ENCODE data around the gene ASB13.

The ASB13 gene

DNA sequence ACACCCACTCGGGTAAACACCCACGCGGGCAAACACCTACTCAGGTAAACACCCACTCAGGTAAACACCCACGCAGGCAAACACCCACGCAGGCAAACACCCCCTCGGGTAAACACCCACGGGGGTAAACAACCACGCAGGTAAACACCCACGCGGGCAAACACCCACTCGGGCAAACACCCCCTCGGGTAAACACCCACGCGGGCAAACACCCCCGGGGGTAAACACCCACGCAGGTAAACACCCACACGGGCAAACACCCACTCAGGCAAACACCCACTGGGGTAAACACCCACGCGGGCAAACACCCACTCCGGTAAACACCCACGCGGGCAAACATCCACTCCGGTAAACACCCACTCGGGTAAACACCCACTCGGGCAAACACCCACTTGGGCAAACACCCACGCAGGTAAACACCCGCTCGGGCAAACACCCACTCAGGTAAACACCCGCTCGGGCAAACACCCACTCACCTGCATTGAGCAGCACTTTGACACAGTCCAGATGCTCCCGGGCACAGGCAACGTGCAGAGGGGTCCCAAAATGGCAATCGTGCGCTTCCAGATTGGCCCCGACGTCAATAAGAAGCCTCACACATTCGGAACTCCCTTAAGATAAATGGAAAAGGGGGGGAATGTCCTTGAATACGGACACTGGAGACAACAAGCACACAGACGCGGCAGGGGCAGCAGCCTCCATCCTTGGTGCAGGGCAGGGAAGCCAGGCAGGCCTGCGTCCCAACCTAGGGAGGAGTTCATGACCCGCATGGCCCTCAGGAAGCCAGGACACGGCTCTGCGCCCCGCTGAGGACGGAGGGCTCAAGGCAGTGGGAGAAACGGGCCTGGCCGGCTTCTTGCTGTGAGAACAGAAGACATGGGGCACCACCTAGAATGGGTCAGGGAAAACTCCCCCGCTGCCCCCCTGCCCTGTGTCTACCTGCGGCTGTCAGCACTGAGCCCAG lies 17.6 kb downstream of the ASB13 start:
- DNase-seq (ENCODE audit: low read depth in 2 of 2): no peak

DNA sequence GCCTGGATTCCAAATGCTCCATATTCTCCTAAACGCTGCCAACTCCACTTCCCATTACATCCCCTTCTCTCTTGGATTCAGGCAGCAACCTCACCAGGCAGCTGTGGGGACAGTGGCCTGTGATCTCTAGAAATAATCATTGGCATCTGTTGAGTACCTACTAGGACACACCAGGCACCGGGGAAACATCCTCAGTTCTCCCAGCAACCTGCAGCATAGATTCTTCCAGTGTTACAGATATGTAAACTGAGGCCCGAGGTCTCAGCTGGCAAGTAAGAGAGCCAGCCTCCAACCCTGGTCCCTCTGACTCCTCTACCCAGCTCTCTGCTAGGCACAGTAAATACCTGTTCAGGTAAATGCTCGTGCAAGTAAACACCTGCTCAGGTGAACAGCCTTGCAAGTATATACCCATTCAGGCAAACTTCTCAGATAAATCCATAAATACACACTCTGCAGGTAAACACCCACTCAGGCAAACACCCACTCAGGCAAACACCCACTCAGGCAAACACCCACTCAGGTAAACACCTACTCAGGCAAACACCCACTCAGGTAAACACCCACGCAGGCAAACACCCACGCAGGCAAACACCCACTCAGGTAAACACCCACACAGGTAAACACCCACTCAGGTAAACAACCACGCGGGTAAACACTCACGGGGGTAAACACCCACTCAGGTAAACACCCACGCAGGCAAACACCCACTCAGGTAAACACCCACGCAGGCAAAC lies 18.7 kb downstream of the ASB13 start:
- DNase-seq (ENCODE audit: low read depth in 2 of 2): no peak

DNA sequence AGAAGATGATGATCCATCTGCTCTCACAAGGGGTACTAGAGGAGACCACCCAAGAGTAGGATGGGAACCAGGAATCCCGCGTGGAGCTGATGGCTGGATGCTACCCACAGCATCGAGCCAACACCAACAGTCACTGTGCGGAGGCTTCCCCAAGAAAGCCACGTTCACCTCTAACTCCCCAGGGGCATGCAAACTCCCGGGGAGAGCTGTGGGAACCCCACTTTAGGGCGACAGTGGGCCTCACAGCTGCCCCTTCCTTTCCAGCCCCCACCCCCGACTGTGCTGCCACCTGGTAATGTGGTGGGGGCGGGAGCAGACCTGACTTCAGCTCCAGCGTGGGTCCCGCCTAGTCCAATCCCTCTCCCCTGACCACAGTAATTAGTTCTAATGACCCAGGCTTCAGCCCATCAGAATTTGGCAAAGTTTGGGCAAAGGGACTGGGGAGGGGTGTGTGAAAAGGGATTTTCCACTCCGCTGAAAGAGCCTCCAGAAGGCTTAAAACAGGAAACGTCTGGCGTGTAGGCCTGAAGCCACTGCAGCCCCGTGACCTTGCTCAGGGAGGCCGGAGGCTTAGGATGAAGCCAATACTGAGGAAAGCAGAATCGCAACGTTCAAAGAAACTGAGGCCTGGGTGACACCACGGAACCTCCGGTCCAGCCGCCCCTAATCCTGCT lies 20.3 kb downstream of the ASB13 start:
- no peak for DNase-seq (ENCODE audit: low read depth in 2 of 2)

DNA sequence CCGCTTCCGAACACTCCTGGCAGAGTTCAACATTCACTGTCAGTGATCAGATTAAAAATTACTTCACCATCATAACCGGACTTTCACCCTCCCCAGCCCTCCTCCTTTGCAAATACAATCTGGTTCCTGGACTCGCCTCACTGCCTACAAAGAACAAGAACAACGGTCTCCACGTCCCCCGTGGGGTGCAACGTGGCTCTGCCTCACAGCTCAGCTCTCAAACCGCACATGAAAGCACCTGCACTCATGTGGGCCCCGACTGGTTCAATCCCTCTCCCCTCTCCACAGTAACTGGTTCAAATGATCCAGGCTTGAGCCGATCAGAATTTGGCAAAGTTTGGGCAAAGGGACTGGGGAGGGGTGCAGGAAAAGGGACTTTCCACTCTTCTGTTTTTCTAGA lies 21.0 kb downstream of the ASB13 start:
- DNase-seq (ENCODE audit: low read depth in 2 of 2): no peak

DNA sequence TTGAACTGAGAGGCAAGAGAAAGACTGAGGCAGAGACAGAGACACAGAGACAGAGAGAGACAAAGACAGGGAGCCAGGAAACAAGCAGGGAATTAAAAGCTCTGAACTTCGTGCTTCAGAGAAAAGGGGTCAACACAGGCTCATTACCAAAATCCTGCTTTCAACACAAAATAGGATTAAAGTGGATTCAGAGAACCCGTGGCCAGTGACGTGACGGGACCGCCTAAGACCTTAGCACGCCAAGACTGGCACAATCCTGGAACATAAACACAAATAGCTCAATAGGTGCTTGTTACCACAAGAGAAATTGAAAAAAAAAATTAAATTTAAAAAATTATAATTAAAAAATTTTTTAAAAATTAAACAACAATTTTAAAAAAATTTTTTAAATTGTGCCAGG lies 21.5 kb downstream of the ASB13 start:
- no peak for DNase-seq (ENCODE audit: low read depth in 2 of 2)

DNA sequence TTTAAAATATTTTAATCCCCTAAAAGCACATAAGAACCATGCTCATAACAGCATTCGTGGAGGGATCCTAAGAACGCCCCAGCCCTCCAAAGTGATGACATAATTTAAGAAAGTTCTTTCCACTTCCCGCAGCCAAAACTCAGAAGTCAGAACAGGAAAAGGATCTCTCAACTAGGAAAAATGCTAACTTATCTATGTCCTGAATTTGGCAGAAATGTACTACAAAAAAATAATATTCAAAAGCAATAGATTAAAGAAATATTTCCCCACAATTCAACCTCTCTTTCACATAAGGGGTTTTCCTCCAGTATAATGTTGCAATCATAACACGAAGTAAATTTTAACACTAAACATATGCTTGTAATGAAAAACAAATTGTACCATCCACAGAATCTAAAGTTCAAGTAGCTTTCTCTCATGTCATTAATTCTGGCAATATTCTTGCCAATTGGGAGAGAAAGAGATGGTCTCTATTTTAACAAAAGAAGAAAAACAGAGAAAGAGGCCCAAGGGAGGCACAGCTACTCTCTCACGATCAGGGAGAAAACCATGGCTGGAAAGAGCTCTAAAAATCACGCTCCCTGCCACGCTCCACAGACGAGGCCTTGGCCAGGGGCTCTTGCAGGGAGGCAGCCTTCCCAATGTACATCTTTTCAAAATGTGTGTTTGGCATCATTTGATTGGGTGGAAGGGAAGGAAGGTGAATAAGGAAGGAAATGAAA lies 22.9 kb downstream of the ASB13 start:
- no peak for DNase-seq (ENCODE audit: low read depth in 2 of 2)

DNA sequence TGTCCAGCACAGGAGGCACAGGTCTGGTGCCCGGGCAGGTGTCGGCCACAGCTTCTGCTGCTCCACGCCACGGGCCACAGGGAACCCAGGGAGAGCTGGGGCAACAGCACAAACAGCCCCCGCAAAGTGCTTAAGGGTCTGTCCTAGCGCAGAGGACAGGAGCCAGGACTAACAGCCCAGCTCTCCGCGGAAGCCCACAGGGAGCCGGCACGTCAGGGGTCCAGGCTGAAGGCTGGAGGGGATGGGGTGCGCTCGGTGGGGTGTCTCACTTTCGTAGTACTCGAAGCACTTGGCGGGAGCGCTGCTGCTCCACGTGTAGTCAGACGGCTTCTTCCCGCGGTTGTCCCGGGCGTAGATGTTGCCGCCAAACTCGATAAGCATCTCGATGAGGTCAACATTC lies 24.9 kb downstream of the ASB13 start:
- no peak for DNase-seq (ENCODE audit: low read depth in 2 of 2)

DNA sequence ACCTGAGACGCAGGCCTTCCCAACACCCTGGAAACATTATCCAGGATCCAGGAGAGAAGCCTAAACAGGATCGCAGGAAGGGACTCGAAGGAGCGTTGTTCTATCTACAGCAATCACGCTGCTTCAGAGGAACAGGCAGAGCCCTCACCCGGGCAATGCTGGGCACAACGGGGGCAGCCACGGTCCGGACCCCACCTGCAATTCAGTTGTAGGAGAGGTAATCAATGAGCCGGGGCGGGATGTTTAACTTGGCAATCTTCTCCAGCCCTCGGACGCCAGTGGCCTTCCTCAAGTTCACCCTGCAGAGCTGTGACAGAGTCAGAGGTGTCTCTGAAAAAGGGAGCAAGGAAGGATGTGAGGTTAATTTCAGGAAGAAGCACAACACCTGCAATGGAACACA lies 25.9 kb downstream of the ASB13 start:
- DNase-seq (ENCODE audit: low read depth in 2 of 2): no peak

DNA sequence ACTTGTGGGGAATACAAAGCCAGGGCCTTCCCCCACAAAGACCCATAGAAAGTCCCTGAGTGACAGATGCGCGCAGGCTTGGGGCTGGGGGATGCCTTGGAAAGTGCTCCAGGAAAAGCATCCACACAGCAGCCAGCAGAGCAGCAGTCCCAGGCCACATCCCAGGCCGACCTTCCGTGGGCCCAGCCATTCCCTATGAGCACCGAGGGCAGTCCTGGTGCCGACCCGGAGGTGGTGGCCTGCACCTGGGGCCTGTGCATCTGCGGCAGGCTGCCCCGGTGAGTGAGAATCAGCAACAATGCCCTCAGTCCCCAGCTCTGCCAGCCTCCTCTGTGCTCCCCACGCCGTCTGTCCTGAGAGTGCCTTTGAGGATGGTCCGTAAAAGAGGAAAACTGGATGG lies 26.4 kb downstream of the ASB13 start:
- DNase-seq (ENCODE audit: low read depth in 2 of 2): no peak

DNA sequence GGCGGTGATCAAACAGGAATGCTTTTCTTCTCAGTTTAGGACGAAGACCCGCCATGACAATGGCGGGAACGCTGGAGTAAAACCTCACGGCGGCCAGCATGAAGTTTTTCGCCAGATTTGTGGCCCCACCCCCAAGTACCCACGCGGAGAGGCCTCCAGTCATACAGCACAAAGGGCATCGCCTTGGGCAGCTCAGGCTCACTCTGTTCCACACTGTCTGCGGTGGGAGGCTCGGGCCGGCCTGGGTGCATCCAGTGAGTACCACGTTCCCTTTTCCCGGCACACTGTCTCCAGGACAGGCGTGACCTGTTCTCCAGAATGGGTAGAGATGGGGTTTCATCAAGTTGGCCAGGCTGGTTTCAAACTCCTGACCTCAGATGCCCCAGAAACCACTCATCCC lies 27.3 kb downstream of the ASB13 start:
- no peak for DNase-seq (ENCODE audit: low read depth in 2 of 2)

DNA sequence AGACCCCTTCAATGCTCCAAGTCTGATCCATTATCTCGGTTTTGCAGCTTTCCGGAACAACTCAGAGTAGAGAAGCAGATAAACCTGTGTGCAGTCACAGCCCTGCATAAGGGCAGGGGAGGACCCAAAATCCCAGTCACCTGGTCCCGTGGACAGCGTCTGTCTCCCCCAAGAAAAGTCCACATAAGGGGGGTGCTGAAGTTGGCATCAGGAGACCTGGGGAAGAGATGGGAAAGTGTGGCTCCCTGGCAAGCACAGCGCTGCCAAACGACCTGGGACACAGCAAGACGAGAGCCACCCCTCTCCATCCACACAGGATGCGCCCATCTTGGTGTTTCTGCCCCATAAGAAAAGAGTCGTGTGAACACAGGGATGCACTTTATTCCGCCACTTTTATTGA lies 27.9 kb downstream of the ASB13 start:
- no peak for DNase-seq (ENCODE audit: low read depth in 2 of 2)

DNA sequence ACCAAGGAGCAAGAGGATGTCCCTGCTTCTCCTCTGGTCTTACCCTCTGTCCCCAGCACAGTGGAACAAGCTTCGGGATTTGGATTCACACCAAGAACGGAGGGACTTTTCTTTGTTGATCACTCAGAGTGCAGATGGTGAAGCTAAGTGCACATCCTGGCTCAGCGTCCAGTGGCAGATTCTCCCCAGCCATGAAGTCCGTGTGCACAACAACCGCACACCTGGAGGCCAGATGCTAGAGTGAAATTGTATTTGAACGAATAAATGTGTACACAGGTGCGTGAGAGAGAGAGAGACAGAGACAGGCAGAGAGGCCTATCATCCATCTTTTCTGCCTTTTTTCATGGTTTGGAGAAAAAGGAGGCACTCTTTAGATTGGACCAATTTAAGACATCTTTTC lies 31.5 kb downstream of the ASB13 start:
- DNase-seq (ENCODE audit: low read depth in 2 of 2): no peak

DNA sequence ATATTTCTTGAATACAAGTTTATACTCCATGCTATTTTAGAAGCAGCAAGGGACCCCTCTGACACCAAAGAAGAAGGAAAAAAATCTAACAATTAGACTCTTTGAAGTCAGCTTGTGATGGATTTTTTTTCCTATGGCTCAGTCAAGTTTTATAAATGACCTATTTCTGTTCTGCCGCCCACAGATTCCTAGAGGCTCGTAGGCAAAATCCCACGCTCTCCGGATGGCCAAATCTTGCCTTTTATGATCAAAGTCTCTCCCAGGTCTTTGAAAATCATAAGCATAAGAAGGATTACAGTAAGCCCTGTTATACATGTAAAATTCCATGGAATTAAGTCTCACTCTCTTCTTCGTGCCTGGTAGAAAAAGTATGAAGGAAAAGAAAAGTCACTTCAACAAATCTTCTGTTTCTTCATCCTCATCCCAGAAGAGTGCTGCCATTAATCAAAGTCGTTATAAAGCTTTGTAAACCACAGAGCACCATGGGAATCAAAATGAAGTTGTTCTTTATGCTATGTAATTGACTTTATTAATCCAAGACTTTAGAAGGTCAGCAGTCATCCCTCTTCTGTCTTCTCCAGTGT lies 33.1 kb downstream of the ASB13 start:
- DNase-seq (ENCODE audit: low read depth in 2 of 2): no peak

DNA sequence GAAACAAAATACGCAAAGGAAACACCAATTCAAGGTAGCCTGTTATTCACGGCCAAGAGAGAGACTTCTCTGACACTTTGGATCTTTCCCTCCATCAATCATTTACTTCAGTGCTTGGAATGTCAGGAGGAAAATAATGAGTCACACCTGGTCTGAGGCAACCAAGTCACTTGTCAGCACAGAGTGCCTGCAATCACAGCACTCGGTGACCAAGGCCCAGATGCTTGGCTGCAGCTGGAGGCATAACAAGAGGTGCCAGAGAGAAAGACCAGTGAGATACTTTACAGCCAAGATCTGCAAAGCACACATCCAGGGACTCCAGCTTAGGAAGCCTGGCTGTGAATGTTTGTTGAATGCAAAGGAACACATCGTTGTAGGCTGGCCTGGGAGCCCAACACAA lies 33.9 kb downstream of the ASB13 start:
- no peak for DNase-seq (ENCODE audit: low read depth in 2 of 2)

DNA sequence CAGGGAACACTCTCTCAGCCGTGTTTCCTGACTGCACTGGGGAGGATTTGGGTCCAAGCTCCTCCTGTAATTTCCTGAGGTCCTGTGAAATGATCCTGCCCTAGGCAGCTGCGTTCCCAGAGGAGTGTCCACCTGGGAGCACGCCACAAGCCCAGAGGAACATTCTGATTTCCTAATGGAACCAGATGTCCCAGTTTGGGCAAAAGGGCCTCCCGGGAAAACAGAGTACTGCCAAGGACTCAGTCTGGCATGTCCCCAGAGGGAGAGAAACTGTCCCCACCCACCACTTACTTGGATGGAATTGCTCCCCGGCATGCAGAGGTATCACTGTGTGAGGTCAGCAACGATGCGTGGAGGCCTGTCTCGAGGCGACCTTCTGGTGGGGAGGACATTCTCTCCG lies 34.5 kb downstream of the ASB13 start:
- no peak for DNase-seq (ENCODE audit: low read depth in 2 of 2)

DNA sequence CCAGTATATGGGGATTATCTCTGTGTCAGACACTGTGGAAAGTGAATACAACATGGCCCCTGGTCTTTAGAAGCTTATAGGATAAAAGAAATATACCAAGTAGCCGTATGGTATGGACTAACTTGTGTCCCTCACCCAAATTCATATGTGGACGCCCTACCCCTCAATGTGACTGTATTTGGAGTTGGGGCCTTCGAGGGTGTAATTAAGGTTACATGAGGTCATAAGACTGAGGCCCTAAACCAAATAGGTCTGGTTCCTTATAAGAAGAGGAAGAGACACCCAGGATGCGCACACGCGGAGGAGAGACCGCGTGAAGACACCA lies 36.3 kb downstream of the ASB13 start:
- no peak for DNase-seq (ENCODE audit: low read depth in 2 of 2)

DNA sequence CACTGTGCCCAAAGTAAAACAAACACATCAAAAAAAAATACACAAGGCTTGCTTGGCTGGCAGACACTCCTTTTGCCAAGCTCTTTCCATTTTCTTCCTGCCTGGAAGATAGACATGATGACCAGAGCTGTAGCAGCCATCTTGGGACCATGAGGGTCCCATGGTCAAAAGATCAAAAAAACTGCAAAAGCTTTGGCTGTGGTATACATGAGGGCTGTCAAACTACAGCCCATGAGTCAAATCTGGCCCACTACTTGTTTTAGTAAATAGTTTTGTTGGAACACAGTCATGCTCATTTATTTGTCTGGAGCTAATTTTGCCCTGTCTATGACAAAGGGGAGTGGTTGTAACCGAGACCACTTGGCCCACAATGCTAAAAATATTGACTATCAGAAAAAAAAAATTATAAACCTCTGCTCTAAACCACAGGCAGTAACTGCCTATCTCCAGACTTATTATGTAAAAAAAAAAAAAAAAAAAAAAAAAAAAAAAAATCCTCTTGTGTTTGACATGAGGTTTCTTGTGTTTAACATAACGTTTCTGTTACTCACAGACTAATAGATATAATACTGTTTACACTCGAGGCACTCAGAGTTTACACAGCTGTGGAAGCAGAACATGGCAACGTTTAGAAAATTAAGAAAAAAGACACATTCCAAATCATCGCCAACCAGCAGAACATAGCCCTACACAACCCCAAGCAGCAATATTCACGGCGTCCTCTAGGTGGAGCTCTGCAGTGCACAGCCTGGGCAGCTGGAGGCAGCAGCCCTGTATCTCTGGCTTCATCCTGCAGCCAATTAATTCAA lies 36.9 kb downstream of the ASB13 start:
- peak; percentile 68 to 70 for DNase-seq (ENCODE audit: low read depth in 2 of 2)

DNA sequence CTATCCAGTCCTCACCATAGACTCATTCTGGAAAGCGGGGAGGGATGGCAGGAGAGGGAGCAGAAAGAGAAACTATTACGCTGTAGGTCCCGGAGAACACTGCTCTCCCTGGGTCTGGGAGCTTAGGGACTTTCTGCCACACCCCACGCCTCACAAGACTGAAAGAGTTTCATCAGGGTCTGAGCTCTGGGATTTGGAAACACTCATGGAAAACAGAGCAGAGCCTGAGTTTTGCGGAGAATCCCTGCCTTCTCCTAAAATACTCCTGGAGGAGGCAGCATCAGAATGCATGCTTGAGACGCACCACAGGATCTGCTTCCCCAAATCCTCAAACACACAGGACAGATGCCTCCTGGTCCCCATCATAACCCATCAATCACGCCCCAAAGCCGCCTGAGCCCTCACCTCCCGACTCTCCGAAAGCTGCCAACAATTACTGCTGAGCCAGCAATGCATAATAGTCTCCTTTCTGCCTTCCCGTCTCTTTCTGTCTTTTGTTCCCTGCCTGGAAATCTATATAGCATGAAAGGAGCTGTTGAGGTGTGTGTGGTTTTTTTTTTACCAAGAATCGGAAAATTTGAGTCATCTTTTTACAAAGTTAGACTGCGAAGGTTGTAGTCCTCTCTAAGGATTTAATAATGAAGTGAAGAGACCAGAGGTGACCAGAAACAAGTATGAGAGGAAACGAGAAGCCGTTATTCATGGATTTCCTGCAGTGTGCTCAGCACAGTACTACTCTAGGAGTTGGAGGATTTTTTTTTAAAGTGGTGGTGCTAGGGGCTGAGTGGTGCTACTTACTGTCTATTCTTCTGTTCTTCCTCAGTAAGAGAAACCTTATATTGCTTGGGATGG lies 37.7 kb downstream of the ASB13 start:
- no peak for DNase-seq (ENCODE audit: low read depth in 2 of 2)

DNA sequence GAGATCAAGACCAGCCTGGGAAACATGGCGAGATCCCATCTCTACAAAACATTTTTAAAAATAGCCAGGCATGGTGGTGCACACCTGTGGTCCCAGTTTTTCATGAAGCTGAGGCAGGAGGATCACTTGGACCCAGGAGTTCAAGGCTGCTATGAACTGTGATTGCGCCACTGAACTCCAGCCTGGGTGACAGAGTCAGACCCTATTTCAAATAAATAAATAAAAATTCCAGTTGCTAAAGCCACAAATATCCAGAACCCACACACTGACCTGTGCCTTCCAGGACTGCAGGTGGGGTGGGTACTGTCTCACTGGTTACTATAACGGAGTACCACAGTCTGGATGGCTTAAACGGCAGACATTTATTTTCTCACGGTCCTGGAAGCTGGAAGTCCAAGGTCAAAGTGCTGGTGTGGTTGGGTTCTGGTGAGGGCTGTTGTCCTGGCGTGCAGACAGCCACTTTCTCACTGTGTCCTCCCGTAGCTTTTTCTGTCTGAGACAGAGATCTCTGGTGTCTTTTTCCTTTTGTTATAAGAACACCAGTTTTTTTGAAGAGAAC lies 38.8 kb downstream of the ASB13 start:
- DNase-seq (ENCODE audit: low read depth in 2 of 2): no peak

Data from stimulated activated CD8-positive, alpha-beta memory T cell treated with anti-CD3 and anti-CD28 coated beads, Interleukin-2, amount 100 ng/mL, for 1 hour (primary cell).